IMR-90 (cell line): ENCODE results near the gene KCTD10. TPM values are rescaled to one million over a fixed set of nuclear protein-coding genes. Genes with fewer than 3 reads are reported as not detected.

Source experiments
- ATAC-seq: fragments of 200-7000 bp; cut with Tn5 transposase; 2 replicates; pipeline ENCODE4 v1.9.1; 2020; ENCODE audit warnings: low read depth, mild to moderate bottlenecking, moderate library complexity
- BruUV-seq: library from RNA; stranded (reverse); fragments of 400-500 nt; replicated peaks from 2 replicates; lab custom pipeline; 2021; lab: Mats Ljungman, UMichigan
- CTCF ChIA-PET: fragments of 300-600 bp; formaldehyde crosslinking; extraction: SDS; loops from one replicate; lab custom pipeline; 2021; ENCODE audit warnings: antibody characterized with exemption; lab: Yijun Ruan, JAX
- POLR2A ChIA-PET: fragments of 300-600 bp; sonication (Branson Sonifier 250); formaldehyde crosslinking; loops from one replicate; lab custom pipeline; 2022; ENCODE audit warnings: antibody characterized with exemption; ENCODE audit not compliant: unreplicated experiment; lab: Charles Lee
- DNase-seq: peaks from one replicate; pipeline ENCODE4 v3.0.0; 2013
- H2AFZ ChIP-seq: replicated peaks from 2 replicates; pipeline ENCODE3; 2013; ENCODE audit warnings: low read length, mild to moderate bottlenecking; ENCODE audit not compliant: poor library complexity
- H2AK5ac ChIP-seq: 2 replicates; pipeline ENCODE4 v1.6.1; 2013; ENCODE audit warnings: low read depth, low read length, inconsistent platforms
- H2AK9ac ChIP-seq: replicated peaks from 2 replicates; pipeline ENCODE3; 2013; ENCODE audit warnings: mild to moderate bottlenecking, low read depth, low read length, moderate library complexity; ENCODE audit not compliant: poor library complexity
- H2BK120ac ChIP-seq: 2 replicates; pipeline ENCODE4 v1.6.1; 2013; ENCODE audit warnings: low read depth, low read length, inconsistent platforms
- H2BK15ac ChIP-seq: 3 replicates; pipeline ENCODE4 v1.6.1; 2013; ENCODE audit warnings: low read depth, low read length, inconsistent platforms
- H2BK20ac ChIP-seq: 2 replicates; pipeline ENCODE4 v1.6.1; 2013; ENCODE audit warnings: low read depth, mild to moderate bottlenecking, inconsistent platforms, low read length, moderate library complexity
- H2BK5ac ChIP-seq: 2 replicates; pipeline ENCODE4 v1.6.1; 2013; ENCODE audit warnings: mild to moderate bottlenecking, low read depth, low read length, inconsistent platforms; ENCODE audit not compliant: poor library complexity, severe bottlenecking
- H3K14ac ChIP-seq: replicated peaks from 2 replicates; pipeline ENCODE4 v1.6.1; 2013; ENCODE audit warnings: low read depth, low read length, inconsistent platforms
- H3K18ac ChIP-seq: 2 replicates; pipeline ENCODE4 v1.6.1; 2013; ENCODE audit warnings: low read depth, low read length, control low read depth
- H3K23ac ChIP-seq: 2 replicates; pipeline ENCODE4 v1.6.1; 2013; ENCODE audit warnings: low read depth, low read length, inconsistent platforms
- H3K27ac ChIP-seq: 2 replicates; pipeline ENCODE4 v1.5.1; 2013; ENCODE audit warnings: mild to moderate bottlenecking, control low read depth, low read length; ENCODE audit not compliant: insufficient read depth
- H3K27me3 ChIP-seq: 2 replicates; pipeline ENCODE4 v1.6.1; 2013; ENCODE audit warnings: low read length; ENCODE audit not compliant: control insufficient read depth, insufficient read depth
- H3K36me3 ChIP-seq: 2 replicates; pipeline ENCODE4 v1.6.1; 2013; ENCODE audit warnings: low read length, mixed read lengths; ENCODE audit not compliant: control insufficient read depth, insufficient read depth
- H3K4ac ChIP-seq: 2 replicates; pipeline ENCODE4 v1.6.1; 2013; ENCODE audit warnings: low read depth, low read length, inconsistent platforms
- H3K4me1 ChIP-seq: 2 replicates; pipeline ENCODE4 v1.6.1; 2013; ENCODE audit warnings: low read length, mixed read lengths; ENCODE audit not compliant: control insufficient read depth, insufficient read depth
- H3K4me2 ChIP-seq: 2 replicates; pipeline ENCODE4 v1.6.1; 2013; ENCODE audit warnings: low read depth, mild to moderate bottlenecking, control low read depth, low read length, moderate library complexity
- H3K4me3 ChIP-seq: 2 replicates; pipeline ENCODE4 v1.5.1; 2013; ENCODE audit warnings: low read depth, mild to moderate bottlenecking, control low read depth, low read length, moderate library complexity; ENCODE audit not compliant: insufficient read depth
- H3K56ac ChIP-seq: 2 replicates; pipeline ENCODE4 v1.6.1; 2013; ENCODE audit warnings: low read length, inconsistent platforms; ENCODE audit not compliant: insufficient read depth; ENCODE audit errors: extremely low read depth
- H3K79me1 ChIP-seq, 2 experiments: 2 replicates each; pipeline ENCODE4 v1.6.1; 2013; ENCODE audit warnings: low read length in 2 of 2, inconsistent platforms in 1 of 2, low read depth in 1 of 2
- H3K9ac ChIP-seq: 2 replicates; pipeline ENCODE4 v1.6.1; 2013; ENCODE audit warnings: low read depth, low read length, control low read depth
- H3K9me1 ChIP-seq: 2 replicates; pipeline ENCODE4 v1.6.1; 2013; ENCODE audit warnings: low read length, inconsistent platforms; ENCODE audit not compliant: insufficient read depth
- H3K9me3 ChIP-seq: 2 replicates; pipeline ENCODE4 v1.6.1; 2013; ENCODE audit warnings: low read length; ENCODE audit not compliant: control insufficient read depth, insufficient read depth
- H4K20me1 ChIP-seq: 2 replicates; pipeline ENCODE4 v1.6.1; 2013; ENCODE audit warnings: low read length, inconsistent platforms; ENCODE audit not compliant: insufficient read depth
- H4K5ac ChIP-seq: 2 replicates; pipeline ENCODE4 v1.6.1; 2013; ENCODE audit warnings: mild to moderate bottlenecking, low read depth, low read length, control low read depth
- H4K8ac ChIP-seq, 2 experiments: 2 replicates each; pipeline ENCODE4 v1.6.1; 2013; ENCODE audit warnings: low read depth in 2 of 2, low read length in 2 of 2, control low read depth in 1 of 2, inconsistent platforms in 1 of 2
- H4K91ac ChIP-seq: 2 replicates; pipeline ENCODE4 v1.6.1; 2013; ENCODE audit warnings: low read depth, low read length, inconsistent platforms; ENCODE audit not compliant: insufficient read depth
- BHLHE40 ChIP-seq: fragments of 150-350 bp; IDR thresholded peaks from 2 replicates; pipeline ENCODE4 v1.6.1; 2016; ENCODE audit warnings: mild to moderate bottlenecking, low read depth, low read length
- CEBPB ChIP-seq: IDR thresholded peaks from 2 replicates; pipeline ENCODE4 v1.6.1; 2012; ENCODE audit warnings: low read depth, low read length, improper control_type of control experiment
- CHD1 ChIP-seq: IDR thresholded peaks from 2 replicates; pipeline ENCODE4 v1.6.1; 2012; ENCODE audit warnings: low read depth, low read length, improper control_type of control experiment
- CTCF ChIP-seq: conservative IDR thresholded peaks from 2 replicates; pipeline ENCODE4 v1.5.1; 2012; ENCODE audit warnings: mild to moderate bottlenecking, low read depth, low read length, improper control_type of control experiment
- FOS ChIP-seq: fragments of 150-350 bp; IDR thresholded peaks from 2 replicates; pipeline ENCODE4 v1.6.1; 2016; ENCODE audit warnings: low read depth, low read length
- MAFK ChIP-seq: IDR thresholded peaks from 2 replicates; pipeline ENCODE4 v1.6.1; 2012; ENCODE audit warnings: low read depth, low read length, improper control_type of control experiment
- MAZ ChIP-seq: IDR thresholded peaks from 2 replicates; pipeline ENCODE4 v1.6.1; 2012; ENCODE audit warnings: low read depth, mild to moderate bottlenecking, low read length, improper control_type of control experiment, moderate library complexity, borderline replicate concordance
- MXI1 ChIP-seq: IDR thresholded peaks from 2 replicates; pipeline ENCODE4 v1.6.1; 2012; ENCODE audit warnings: low read depth, mild to moderate bottlenecking, low read length, moderate library complexity, borderline replicate concordance
- NFE2L2 ChIP-seq: fragments of 150-350 bp; IDR thresholded peaks from 2 replicates; pipeline ENCODE4 v1.6.1; 2016; ENCODE audit warnings: low read depth, mild to moderate bottlenecking, low read length
- POLR2A ChIP-seq: IDR thresholded peaks from 2 replicates; pipeline ENCODE4 v1.6.1; 2012; ENCODE audit warnings: mild to moderate bottlenecking, low read depth, low read length
- RAD21 ChIP-seq: IDR thresholded peaks from 2 replicates; pipeline ENCODE4 v1.6.1; 2012; ENCODE audit warnings: low read length, improper control_type of control experiment
- RCOR1 ChIP-seq: IDR thresholded peaks from 2 replicates; pipeline ENCODE4 v1.6.1; 2012; ENCODE audit warnings: mild to moderate bottlenecking, low read length, improper control_type of control experiment; ENCODE audit not compliant: insufficient replicate concordance
- RFX5 ChIP-seq: IDR thresholded peaks from 2 replicates; pipeline ENCODE4 v1.8.0; 2012; ENCODE audit warnings: low read depth, mild to moderate bottlenecking, low read length, moderate library complexity
- SMC3 ChIP-seq: fragments of 150-350 bp; IDR thresholded peaks from 2 replicates; pipeline ENCODE4 v1.6.1; 2016; ENCODE audit warnings: low read depth, mild to moderate bottlenecking, antibody characterized with exemption, low read length, moderate library complexity
- USF2 ChIP-seq: fragments of 150-350 bp; IDR thresholded peaks from 2 replicates; pipeline ENCODE4 v1.6.1; 2017; ENCODE audit warnings: mild to moderate bottlenecking, antibody characterized with exemption, low read length, low read depth
- WGBS, 2 experiments: methylation state at CpG; one replicate each; pipeline versions ENCODE4 v1.1.5 to v1.1.7; 2013; ENCODE audit warnings: missing lambda C conversion rate in 2 of 2; ENCODE audit not compliant: insufficient read length in 1 of 2; ENCODE audit errors: extremely low coverage in 2 of 2; 5-methylcytosine and 5-hydroxymethylcytosine counted together
- dilution Hi-C: fragments of 300-500 bp; cut with HindIII; formaldehyde crosslinking; loops from one replicate; pipeline ENCODE4 v1.14.3; 2018; ENCODE audit warnings: low sequenced_read_pairs; ENCODE audit not compliant: unreplicated experiment
- in situ Hi-C: fragments of 300-500 bp; cut with MboI; formaldehyde crosslinking; loops from 3 replicates; pipeline ENCODE4 v1.14.3; 2019; ENCODE audit warnings: low sequenced_read_pairs, inconsistent platforms, mixed read lengths
- intact Hi-C: fragments of 100-400 bp; cut with micrococcal nuclease; formaldehyde crosslinking; loops from 2 replicates; pipeline ENCODE4 v1.10.0; 2022
- polyA plus RNA-seq, 3 experiments: library from polyadenylated mRNA; depleted of rRNA; stranded (reverse); fragments of >200 nt; gene quantifications; 2 replicates each; pipeline ENCODE4 v1.2.3, GENCODE V29; 2012; ENCODE audit warnings: low replicate concordance in 1 of 3
- total RNA-seq: library from RNA; depleted of rRNA; stranded (reverse); fragments of >200 nt; gene quantifications from 2 replicates; pipeline ENCODE4 v1.2.3, GENCODE V29; 2012
- TF ChIP-seq, protein P1 (sequence below): fragments of 150-350 bp; IDR thresholded peaks from 2 replicates; pipeline ENCODE4 v1.6.1; 2016; ENCODE audit warnings: low read depth, mild to moderate bottlenecking, low read length, moderate library complexity, borderline replicate concordance

KCTD10 gene
- total and polyA plus RNA-seq, 2 of the 4 experiments (the other 2 are of a cell fraction): 72.1 to 88.4 TPM

DNA sequence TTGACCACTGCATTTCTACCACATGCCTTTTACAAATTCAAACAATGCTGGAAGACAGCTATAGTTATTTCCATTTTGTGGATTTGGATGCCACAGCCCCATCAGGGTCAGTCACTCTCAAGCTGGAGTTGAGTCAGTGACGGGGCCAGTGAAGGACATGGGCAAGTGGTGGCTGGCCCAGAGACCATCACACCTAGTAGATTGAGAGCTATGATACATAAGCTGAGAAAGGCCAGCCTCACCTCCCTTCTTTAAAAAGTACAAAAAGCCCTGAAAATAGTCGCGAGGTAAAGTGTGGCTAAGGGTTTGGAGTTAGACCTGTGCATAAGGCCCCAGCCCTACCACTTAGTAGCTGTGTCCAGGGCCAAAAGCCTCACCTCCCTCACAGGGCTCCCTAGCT, 4.1 kb downstream of the KCTD10 start:
- H3K4ac ChIP-seq: no peak overlapping the region
- no peak overlapping the region for H4K5ac ChIP-seq
- no peak overlapping the region for H3K4me3 ChIP-seq
- peaks cover 29% of the 10 kb centered on the region for H3K36me3 ChIP-seq
- no peak overlapping the region for H3K27ac ChIP-seq
- no peak overlapping the region for H3K18ac ChIP-seq
- H3K23ac ChIP-seq: 0 out of 2 replicates have a peak overlapping the region, but pooled peaks have one; percentile 54
- no peak overlapping the region for H2AK5ac ChIP-seq
- no peak overlapping the region for H2BK5ac ChIP-seq
- H3K9me1 ChIP-seq: peaks cover 43% of the 10 kb centered on the region
- no peak overlapping the region for H2BK120ac ChIP-seq
- H3K9me3 ChIP-seq: no peaks in the 10 kb centered on the region
- no peak overlapping the region for H3K9ac ChIP-seq
- peaks cover 76% of the 10 kb centered on the region for H4K20me1 ChIP-seq
- WGBS, 2 experiments: no CpG with 5 or more reads among the region's 3 CpGs
- H2BK20ac ChIP-seq: no peak overlapping the region
- H2BK15ac ChIP-seq: no peak overlapping the region
- BruUV-seq: no TSS peak
- H2AFZ ChIP-seq: no peak overlapping the region
- no peak overlapping the region for H3K4me2 ChIP-seq
- H2AK9ac ChIP-seq: no peak overlapping the region
- ATAC-seq (no peak), DNase-seq (no peak)
- dilution Hi-C loops (no loop called here), in situ Hi-C loops (no loop called here), intact Hi-C loops (no loop called here)
- peaks cover 2 to 83% of the 10 kb centered on the region in 2 experiments; a peak in 2 of 4 replicates for H3K79me1 ChIP-seq
- ChIA-PET CTCF (interaction anchor here (0.9 kb wide), 1 partner anchor 25 kb away, joined by 4 read pairs; no protein-coding TSS in a partner anchor), POLR2A (no interaction called here)
- peaks cover 8% of the 10 kb centered on the region for H3K4me1 ChIP-seq
- TF ChIP-seq BHLHE40 (no peak), RCOR1 (no peak), RFX5 (no peak), NFE2L2 (no peak), POLR2A (no peak), MXI1 (no peak), MAZ (no peak), RAD21 (no peak), USF2 (no peak), FOS (no peak), MAFK (no peak), CEBPB (no peak), CHD1 (no peak), SMC3 (no peak), CTCF (no peak)
- TF ChIP-seq, protein P1, sequence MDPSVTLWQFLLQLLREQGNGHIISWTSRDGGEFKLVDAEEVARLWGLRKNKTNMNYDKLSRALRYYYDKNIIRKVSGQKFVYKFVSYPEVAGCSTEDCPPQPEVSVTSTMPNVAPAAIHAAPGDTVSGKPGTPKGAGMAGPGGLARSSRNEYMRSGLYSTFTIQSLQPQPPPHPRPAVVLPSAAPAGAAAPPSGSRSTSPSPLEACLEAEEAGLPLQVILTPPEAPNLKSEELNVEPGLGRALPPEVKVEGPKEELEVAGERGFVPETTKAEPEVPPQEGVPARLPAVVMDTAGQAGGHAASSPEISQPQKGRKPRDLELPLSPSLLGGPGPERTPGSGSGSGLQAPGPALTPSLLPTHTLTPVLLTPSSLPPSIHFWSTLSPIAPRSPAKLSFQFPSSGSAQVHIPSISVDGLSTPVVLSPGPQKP: no peak
- no peak overlapping the region for H4K8ac ChIP-seq
- no peak overlapping the region for H3K14ac ChIP-seq
- no peaks in the 10 kb centered on the region for H3K27me3 ChIP-seq
- H4K91ac ChIP-seq: no peak overlapping the region
- no peak overlapping the region for H3K56ac ChIP-seq
